SK-N-SH (cell line): ENCODE measurements around the gene ROBO3. TPM values are rescaled to one million over a fixed set of nuclear protein-coding genes. Genes with fewer than 3 reads are reported as not detected.

Experiments
- CTCF ChIA-PET: fragments of 300-600, 350-600 bp; formaldehyde crosslinking; extraction: SDS; loops from one replicate; lab custom pipeline; 2021; lab: Yijun Ruan, JAX
- POLR2A ChIA-PET: fragments of 350-600 bp; sonication (Branson Sonifier 250); formaldehyde crosslinking; extraction: SDS; loops from one replicate; lab custom pipeline; 2020; ENCODE audit warnings: antibody characterized with exemption, inconsistent platforms; lab: Yijun Ruan, JAX
- DNase-seq: peaks from one replicate; pipeline ENCODE4 v3.0.0; 2012
- H2AFZ ChIP-seq: fragments of 200-600 bp; sonication (generic); 2 replicates; pipeline ENCODE4 v1.8.1; 2016; ENCODE audit warnings: antibody characterized with exemption, mild to moderate bottlenecking, low read depth
- H3F3A ChIP-seq: fragments of 200-600 bp; sonication (generic); replicated peaks from 2 replicates; pipeline ENCODE3; 2016; ENCODE audit warnings: antibody characterized with exemption, mild to moderate bottlenecking; ENCODE audit not compliant: insufficient read depth
- H3K27ac ChIP-seq, 2 experiments: fragments of 200-500 bp in 1 of 2; fragments of 200-600 bp in 1 of 2; sonication (Bioruptor generic) in 1 of 2; sonication (generic), shearing (Covaris generic) in 1 of 2; 2 replicates each; pipeline versions ENCODE4 v1.5.1 to v1.6.1; 2014 to 2016; ENCODE audit warnings: low read depth in 2 of 2, inconsistent platforms in 1 of 2, low read length in 1 of 2, mild to moderate bottlenecking in 1 of 2, mixed read lengths in 1 of 2
- H3K27me3 ChIP-seq: fragments of 200-600 bp; sonication (generic), shearing (Covaris generic); 2 replicates; pipeline ENCODE4 v1.6.1; 2016; ENCODE audit warnings: mixed run types; ENCODE audit not compliant: insufficient read depth
- H3K36me3 ChIP-seq, 2 experiments: fragments of 200-500 bp in 1 of 2; fragments of 200-600 bp in 1 of 2; sonication (Bioruptor generic) in 1 of 2; sonication (generic) in 1 of 2; replicated peaks in 1 of 2; 2 replicates each; pipeline versions ENCODE3 to v1.5.1; 2014 to 2016; ENCODE audit warnings: low read length in 1 of 2, mild to moderate bottlenecking in 1 of 2; ENCODE audit not compliant: insufficient read depth in 2 of 2, control insufficient read depth in 1 of 2
- H3K4me1 ChIP-seq, 2 experiments: fragments of 200-500 bp in 1 of 2; fragments of 200-600 bp in 1 of 2; sonication (Bioruptor generic) in 1 of 2; sonication (generic), shearing (Covaris generic) in 1 of 2; 2 replicates each; pipeline versions ENCODE4 v1.5.1 to v1.6.1; 2014 to 2016; ENCODE audit warnings: low read depth in 1 of 2, low read length in 1 of 2, mixed run types in 1 of 2; ENCODE audit not compliant: insufficient read depth in 2 of 2, control insufficient read depth in 1 of 2
- H3K4me2 ChIP-seq: fragments of 200-600 bp; sonication (generic), shearing (Covaris generic); 2 replicates; pipeline ENCODE4 v1.6.1; 2017; ENCODE audit warnings: mixed run types
- H3K4me3 ChIP-seq, 2 experiments: fragments of 200-500 bp in 1 of 2; fragments of 200-600 bp in 1 of 2; sonication (Bioruptor generic) in 1 of 2; sonication (generic), shearing (Covaris generic) in 1 of 2; 2 replicates each; pipeline versions ENCODE4 v1.5.1 to v1.8.1; 2014 to 2016; ENCODE audit warnings: low read depth in 2 of 2, inconsistent platforms in 1 of 2, low read length in 1 of 2, mild to moderate bottlenecking in 1 of 2, mixed read lengths in 1 of 2, moderate library complexity in 1 of 2
- H3K79me2 ChIP-seq: fragments of 200-600 bp; sonication (generic); 2 replicates; pipeline ENCODE4 v1.8.1; 2017; ENCODE audit warnings: mild to moderate bottlenecking; ENCODE audit not compliant: insufficient read depth
- H3K9ac ChIP-seq: fragments of 200-600 bp; sonication (generic); 2 replicates; pipeline ENCODE4 v1.6.1; 2017; ENCODE audit warnings: mixed run types
- H3K9me2 ChIP-seq: fragments of 200-600 bp; sonication (generic); 2 replicates; pipeline ENCODE4 v1.6.1; 2017; ENCODE audit warnings: mixed run types
- H3K9me3 ChIP-seq: fragments of 200-600 bp; sonication (generic); 2 replicates; pipeline ENCODE4 v1.6.1; 2017; ENCODE audit warnings: mixed run types, mild to moderate bottlenecking, moderate library complexity
- H4K20me1 ChIP-seq: fragments of 200-600 bp; sonication (generic); 2 replicates; pipeline ENCODE4 v1.6.1; 2017; ENCODE audit warnings: mild to moderate bottlenecking, mixed run types; ENCODE audit not compliant: insufficient read depth
- CTCF ChIP-seq: fragments of 200-600 bp; sonication (generic); IDR thresholded peaks from 2 replicates; pipeline ENCODE4 v1.6.1; 2017; ENCODE audit warnings: antibody characterized with exemption, mild to moderate bottlenecking, moderate library complexity
- EZH2phosphoT487 ChIP-seq: fragments of 200-600 bp; sonication (generic); IDR thresholded peaks from 2 replicates; pipeline ENCODE4 v1.6.1; 2017; ENCODE audit warnings: low read depth, mixed run types, mild to moderate bottlenecking, antibody characterized with exemption, moderate library complexity, borderline replicate concordance
- FOSL2 ChIP-seq: IDR thresholded peaks from 2 replicates; pipeline ENCODE4 v1.4.0; 2012; ENCODE audit warnings: low read depth, mild to moderate bottlenecking, moderate library complexity, borderline replicate concordance
- FOXM1 ChIP-seq: IDR thresholded peaks from 2 replicates; pipeline ENCODE4 v1.4.0; 2012; ENCODE audit warnings: low read depth, mild to moderate bottlenecking
- JUND ChIP-seq: IDR thresholded peaks from 2 replicates; pipeline ENCODE4 v1.4.0; 2012
- MAX ChIP-seq: IDR thresholded peaks from 2 replicates; pipeline ENCODE4 v1.4.0; 2012; ENCODE audit warnings: low read depth
- POLR2AphosphoS5 ChIP-seq: IDR thresholded peaks from 2 replicates; pipeline ENCODE4 v1.6.1; 2012; ENCODE audit warnings: low read depth, low read length
- RAD21 ChIP-seq: IDR thresholded peaks from 2 replicates; pipeline ENCODE4 v1.6.1; 2012; ENCODE audit warnings: mild to moderate bottlenecking, low read length
- RCOR1 ChIP-seq: fragments of 150-350 bp; IDR thresholded peaks from 2 replicates; pipeline ENCODE4 v1.6.1; 2017; ENCODE audit warnings: antibody characterized with exemption, low read length
- SMC3 ChIP-seq: IDR thresholded peaks from 2 replicates; pipeline ENCODE4 v1.6.1; 2012; ENCODE audit warnings: low read depth, low read length, improper control_type of control experiment
- TEAD4 ChIP-seq: IDR thresholded peaks from 2 replicates; pipeline ENCODE4 v1.4.0; 2012; ENCODE audit warnings: mild to moderate bottlenecking, borderline replicate concordance; ENCODE audit not compliant: insufficient read depth
- USF1 ChIP-seq: IDR thresholded peaks from 2 replicates; pipeline ENCODE4 v1.4.0; 2012; ENCODE audit warnings: low read depth, borderline replicate concordance
- YY1 ChIP-seq: IDR thresholded peaks from 2 replicates; pipeline ENCODE4 v1.4.0; 2012; ENCODE audit warnings: low read depth, mild to moderate bottlenecking
- WGBS: methylation state at CpG from one replicate; pipeline ENCODE4 v1.1.6; 2017; ENCODE audit warnings: low lambda C conversion rate; 5-methylcytosine and 5-hydroxymethylcytosine counted together
- polyA plus RNA-seq, 3 experiments: library from polyadenylated mRNA; depleted of rRNA; stranded (reverse); fragments of >200 nt; gene quantifications; 2 replicates each; pipeline ENCODE4 v1.2.3, GENCODE V29; 2012

Gene ROBO3
- polyA plus RNA-seq, 1 of the 3 experiments (the other 2 are of a cell fraction): 59.8 TPM

GRCh38 chr11:124886978-124887666 lies 21.9 kb downstream of the ROBO3 start (continued):
- no peak for TF ChIP-seq CTCF
- no peak for TF ChIP-seq JUND

GRCh38 chr11:124887667-124888013 lies 22.4 kb downstream of the ROBO3 start:
- no peaks in the 10 kb centered on the region for H3K9me2 ChIP-seq
- no peaks in the 10 kb centered on the region for H4K20me1 ChIP-seq
- H3K9me3 ChIP-seq: no peaks in the 10 kb centered on the region
- H3K4me3 ChIP-seq: no peak overlapping the region
- ChIA-PET CTCF (interaction anchor here (1.0 to 4.1 kb wide), 3 partner anchors 11 to 51 kb away, joined by 3 to 23 read pairs (median 5); no protein-coding TSS in a partner anchor), POLR2A (no interaction called here)
- H3K79me2 ChIP-seq: no peaks in the 10 kb centered on the region
- peaks cover 0 to 5% of the 10 kb centered on the region in 2 experiments; a peak in 1 of 4 replicates for H3K4me1 ChIP-seq
- no peak overlapping the region for H3K27ac ChIP-seq
- no peaks in the 10 kb centered on the region for H3K36me3 ChIP-seq
- TF ChIP-seq RAD21 (no peak), MAX (no peak), USF1 (no peak)
- TF ChIP-seq, all 33 proteins: peak for 0
- H3K27me3 ChIP-seq: no peaks in the 10 kb centered on the region
- 61% methylated on average over 3 of the region's 3 CpGs for WGBS
- H3K9ac ChIP-seq: no peak overlapping the region
- DNase-seq: peak; percentile 6
- H3F3A ChIP-seq: no peaks in the 10 kb centered on the region
- H2AFZ ChIP-seq: no peak overlapping the region
- H3K4me2 ChIP-seq: no peak overlapping the region

- no peaks in the 10 kb centered on the region for H4K20me1 ChIP-seq
- no peaks in the 10 kb centered on the region for H3K36me3 ChIP-seq
- H3K79me2 ChIP-seq: no peaks in the 10 kb centered on the region
- DNase-seq: peak; percentile 3
- no peak overlapping the region for H3K27ac ChIP-seq
- ChIA-PET POLR2A (no interaction called here), CTCF (interaction anchor here (4.1 kb wide), 1 partner anchor 13 kb away, joined by 23 read pairs; no protein-coding TSS in a partner anchor)
- H3F3A ChIP-seq: no peaks in the 10 kb centered on the region
- H3K4me1 ChIP-seq: peaks cover 0 to 5% of the 10 kb centered on the region in 2 experiments; a peak in 1 of 4 replicates
- H3K4me2 ChIP-seq: no peak overlapping the region
- no peak for TF ChIP-seq USF1
- no peak for TF ChIP-seq MAX
- no peak for TF ChIP-seq TEAD4
- no peak for TF ChIP-seq RCOR1
- no peak for TF ChIP-seq FOSL2
- TF ChIP-seq FOXM1: no peak
- TF ChIP-seq POLR2AphosphoS5: no peak
- no peak for TF ChIP-seq EZH2phosphoT487
- TF ChIP-seq RAD21: no peak
- TF ChIP-seq YY1: no peak
- TF ChIP-seq SMC3: no peak
- TF ChIP-seq CTCF: no peak
- 64% methylated on average over 2 of the region's 2 CpGs for WGBS
- no peaks in the 10 kb centered on the region for H3K9me2 ChIP-seq
- no peak overlapping the region for H2AFZ ChIP-seq
- no peak overlapping the region for H3K9ac ChIP-seq
- H3K9me3 ChIP-seq: no peaks in the 10 kb centered on the region
- no peaks in the 10 kb centered on the region for H3K27me3 ChIP-seq
- H3K4me3 ChIP-seq: no peak overlapping the region
Observed at GRCh38 chr11:124889191-124890091, 24.2 kb downstream of the ROBO3 start.
